Ishikawa (cell line): Measurements from ENCODE around the gene ARHGEF10L.

ENCODE experiments used
- CREB1 ChIP-seq: IDR thresholded peaks from 2 replicates; pipeline ENCODE4 v1.6.1; 2012; ENCODE audit warnings: low read depth
- EGR1 ChIP-seq: IDR thresholded peaks from 2 replicates; pipeline ENCODE4 v1.6.1; 2012
- EP300 ChIP-seq: IDR thresholded peaks from 2 replicates; pipeline ENCODE4 v1.6.1; 2012; ENCODE audit warnings: borderline replicate concordance
- FOXM1 ChIP-seq: IDR thresholded peaks from 2 replicates; pipeline ENCODE4 v1.6.1; 2012; ENCODE audit warnings: low read depth, borderline replicate concordance
- RAD21 ChIP-seq: IDR thresholded peaks from 2 replicates; pipeline ENCODE4 v1.6.1; 2012; ENCODE audit warnings: low read depth
- TCF12 ChIP-seq: IDR thresholded peaks from 2 replicates; pipeline ENCODE4 v1.6.1; 2012; ENCODE audit warnings: low read depth
- ZBTB7A ChIP-seq: IDR thresholded peaks from 2 replicates; pipeline ENCODE4 v1.6.1; 2012; ENCODE audit warnings: low read depth
- TF ChIP-seq, protein P1 (sequence below): IDR thresholded peaks from 2 replicates; pipeline ENCODE4 v1.6.1; 2012; ENCODE audit warnings: low read depth, mild to moderate bottlenecking

GRCh38 chr1:17654519-17654918, 115.0 kb downstream of the ARHGEF10L start:
- TF ChIP-seq, protein P1, sequence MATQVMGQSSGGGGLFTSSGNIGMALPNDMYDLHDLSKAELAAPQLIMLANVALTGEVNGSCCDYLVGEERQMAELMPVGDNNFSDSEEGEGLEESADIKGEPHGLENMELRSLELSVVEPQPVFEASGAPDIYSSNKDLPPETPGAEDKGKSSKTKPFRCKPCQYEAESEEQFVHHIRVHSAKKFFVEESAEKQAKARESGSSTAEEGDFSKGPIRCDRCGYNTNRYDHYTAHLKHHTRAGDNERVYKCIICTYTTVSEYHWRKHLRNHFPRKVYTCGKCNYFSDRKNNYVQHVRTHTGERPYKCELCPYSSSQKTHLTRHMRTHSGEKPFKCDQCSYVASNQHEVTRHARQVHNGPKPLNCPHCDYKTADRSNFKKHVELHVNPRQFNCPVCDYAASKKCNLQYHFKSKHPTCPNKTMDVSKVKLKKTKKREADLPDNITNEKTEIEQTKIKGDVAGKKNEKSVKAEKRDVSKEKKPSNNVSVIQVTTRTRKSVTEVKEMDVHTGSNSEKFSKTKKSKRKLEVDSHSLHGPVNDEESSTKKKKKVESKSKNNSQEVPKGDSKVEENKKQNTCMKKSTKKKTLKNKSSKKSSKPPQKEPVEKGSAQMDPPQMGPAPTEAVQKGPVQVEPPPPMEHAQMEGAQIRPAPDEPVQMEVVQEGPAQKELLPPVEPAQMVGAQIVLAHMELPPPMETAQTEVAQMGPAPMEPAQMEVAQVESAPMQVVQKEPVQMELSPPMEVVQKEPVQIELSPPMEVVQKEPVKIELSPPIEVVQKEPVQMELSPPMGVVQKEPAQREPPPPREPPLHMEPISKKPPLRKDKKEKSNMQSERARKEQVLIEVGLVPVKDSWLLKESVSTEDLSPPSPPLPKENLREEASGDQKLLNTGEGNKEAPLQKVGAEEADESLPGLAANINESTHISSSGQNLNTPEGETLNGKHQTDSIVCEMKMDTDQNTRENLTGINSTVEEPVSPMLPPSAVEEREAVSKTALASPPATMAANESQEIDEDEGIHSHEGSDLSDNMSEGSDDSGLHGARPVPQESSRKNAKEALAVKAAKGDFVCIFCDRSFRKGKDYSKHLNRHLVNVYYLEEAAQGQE = no peak
- TF ChIP-seq CREB1 (no peak), EGR1 (no peak), ZBTB7A (no peak), EP300 (no peak), TCF12 (no peak), RAD21 (no peak), FOXM1 (no peak)
